ENCODE results near the gene REPS2. TPM values are rescaled to one million over a fixed set of nuclear protein-coding genes. Genes with fewer than 3 reads are reported as not detected.

The REPS2 gene
- total and polyA plus RNA-seq, 2 experiments from 2014 or later, result 1.2 to 4.4 TPM

GRCh38 chrX:16999275-16999674 lies 52.8 kb downstream of the REPS2 start:
- Mint-ChIP-seq H3K4me1 (no peaks in the 10 kb centered on the region), H3K36me3 (ENCODE audit: low read depth) (no peaks in the 10 kb centered on the region), H3K4me3 (no peak overlapping the region), H3K27me3 (ENCODE audit: insufficient read depth, low read depth, poor library complexity) (peaks cover 2% of the 10 kb centered on the region), H3K27ac (no peak overlapping the region), H3K9me3 (no peaks in the 10 kb centered on the region)
- Histone ChIP-seq H3K4me3 (no peak overlapping the region), H3K4me2 (no peak overlapping the region), H2AFZ (no peak overlapping the region), H3K79me2 (replicated peaks; ENCODE audit: insufficient read depth) (no peaks in the 10 kb centered on the region), H3K9me2 (ENCODE audit: insufficient read depth) (no peaks in the 10 kb centered on the region), H3K27ac (ENCODE audit: low read depth) (no peak overlapping the region), H3K27me3 (ENCODE audit: insufficient read depth) (no peaks in the 10 kb centered on the region), H3K36me3 (ENCODE audit: insufficient read depth) (no peaks in the 10 kb centered on the region), H3F3A (replicated peaks; ENCODE audit: low read depth) (no peaks in the 10 kb centered on the region), H4K20me1 (replicated peaks; ENCODE audit: insufficient read depth) (no peaks in the 10 kb centered on the region), H3K4me1 (ENCODE audit: insufficient read depth) (no peaks in the 10 kb centered on the region)
- TF ChIP-seq CTCF (conservative IDR thresholded peaks at IDR 0.05; ENCODE audit: low read depth in 2 of 2), result no peak
- DNase-seq (ENCODE audit: low spot score) (no peak), ATAC-seq (no peak)

DNA sequence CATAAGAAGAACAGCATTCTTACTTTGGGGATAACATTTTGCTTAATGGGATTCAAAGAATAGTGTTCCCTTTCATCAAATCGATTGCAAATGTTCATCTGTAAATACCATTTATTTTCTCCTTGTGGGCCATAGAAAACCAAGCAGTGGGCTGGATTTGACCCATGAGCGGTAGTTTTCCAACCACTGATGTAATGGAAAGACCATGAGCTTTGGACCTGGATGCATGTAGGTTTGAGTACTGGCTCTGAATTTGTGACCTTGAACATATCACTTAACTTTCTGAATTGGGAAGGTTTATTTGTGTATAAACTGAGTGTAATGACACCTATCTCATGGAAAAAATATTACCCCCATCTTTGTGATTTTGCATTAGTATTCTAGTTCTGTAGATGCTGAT lies 54.3 kb downstream of the REPS2 start:
- no peaks in the 10 kb centered on the region for H3K4me1 Mint-ChIP-seq
- Histone ChIP-seq H3K36me3 (ENCODE audit: insufficient read depth) (no peaks in the 10 kb centered on the region), H3K79me2 (replicated peaks; ENCODE audit: insufficient read depth) (no peaks in the 10 kb centered on the region), H2AFZ (no peak overlapping the region), H3K9me2 (ENCODE audit: insufficient read depth) (no peaks in the 10 kb centered on the region), H3K4me1 (ENCODE audit: insufficient read depth) (no peaks in the 10 kb centered on the region), H3K27me3 (ENCODE audit: insufficient read depth) (no peaks in the 10 kb centered on the region), H3K4me3 (no peak overlapping the region), H3K4me2 (no peak overlapping the region), H3K27ac (ENCODE audit: low read depth) (no peak overlapping the region), H4K20me1 (replicated peaks; ENCODE audit: insufficient read depth) (no peaks in the 10 kb centered on the region), H3F3A (replicated peaks; ENCODE audit: low read depth) (no peaks in the 10 kb centered on the region)
- DNase-seq (ENCODE audit: low spot score), result no peak
- H3K9me3 Mint-ChIP-seq, result no peaks in the 10 kb centered on the region
- H3K36me3 Mint-ChIP-seq (ENCODE audit: low read depth), result no peaks in the 10 kb centered on the region
- ATAC-seq, result no peak
- H3K27ac Mint-ChIP-seq, result no peak overlapping the region
- H3K4me3 Mint-ChIP-seq, result no peak overlapping the region
- peaks cover 2% of the 10 kb centered on the region for H3K27me3 Mint-ChIP-seq (ENCODE audit: insufficient read depth, low read depth, poor library complexity)
- TF ChIP-seq, protein P1, sequence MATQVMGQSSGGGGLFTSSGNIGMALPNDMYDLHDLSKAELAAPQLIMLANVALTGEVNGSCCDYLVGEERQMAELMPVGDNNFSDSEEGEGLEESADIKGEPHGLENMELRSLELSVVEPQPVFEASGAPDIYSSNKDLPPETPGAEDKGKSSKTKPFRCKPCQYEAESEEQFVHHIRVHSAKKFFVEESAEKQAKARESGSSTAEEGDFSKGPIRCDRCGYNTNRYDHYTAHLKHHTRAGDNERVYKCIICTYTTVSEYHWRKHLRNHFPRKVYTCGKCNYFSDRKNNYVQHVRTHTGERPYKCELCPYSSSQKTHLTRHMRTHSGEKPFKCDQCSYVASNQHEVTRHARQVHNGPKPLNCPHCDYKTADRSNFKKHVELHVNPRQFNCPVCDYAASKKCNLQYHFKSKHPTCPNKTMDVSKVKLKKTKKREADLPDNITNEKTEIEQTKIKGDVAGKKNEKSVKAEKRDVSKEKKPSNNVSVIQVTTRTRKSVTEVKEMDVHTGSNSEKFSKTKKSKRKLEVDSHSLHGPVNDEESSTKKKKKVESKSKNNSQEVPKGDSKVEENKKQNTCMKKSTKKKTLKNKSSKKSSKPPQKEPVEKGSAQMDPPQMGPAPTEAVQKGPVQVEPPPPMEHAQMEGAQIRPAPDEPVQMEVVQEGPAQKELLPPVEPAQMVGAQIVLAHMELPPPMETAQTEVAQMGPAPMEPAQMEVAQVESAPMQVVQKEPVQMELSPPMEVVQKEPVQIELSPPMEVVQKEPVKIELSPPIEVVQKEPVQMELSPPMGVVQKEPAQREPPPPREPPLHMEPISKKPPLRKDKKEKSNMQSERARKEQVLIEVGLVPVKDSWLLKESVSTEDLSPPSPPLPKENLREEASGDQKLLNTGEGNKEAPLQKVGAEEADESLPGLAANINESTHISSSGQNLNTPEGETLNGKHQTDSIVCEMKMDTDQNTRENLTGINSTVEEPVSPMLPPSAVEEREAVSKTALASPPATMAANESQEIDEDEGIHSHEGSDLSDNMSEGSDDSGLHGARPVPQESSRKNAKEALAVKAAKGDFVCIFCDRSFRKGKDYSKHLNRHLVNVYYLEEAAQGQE (IDR thresholded peaks at IDR 0.05; ENCODE audit: unreplicated experiment), result no peak
- TF ChIP-seq, protein P2, sequence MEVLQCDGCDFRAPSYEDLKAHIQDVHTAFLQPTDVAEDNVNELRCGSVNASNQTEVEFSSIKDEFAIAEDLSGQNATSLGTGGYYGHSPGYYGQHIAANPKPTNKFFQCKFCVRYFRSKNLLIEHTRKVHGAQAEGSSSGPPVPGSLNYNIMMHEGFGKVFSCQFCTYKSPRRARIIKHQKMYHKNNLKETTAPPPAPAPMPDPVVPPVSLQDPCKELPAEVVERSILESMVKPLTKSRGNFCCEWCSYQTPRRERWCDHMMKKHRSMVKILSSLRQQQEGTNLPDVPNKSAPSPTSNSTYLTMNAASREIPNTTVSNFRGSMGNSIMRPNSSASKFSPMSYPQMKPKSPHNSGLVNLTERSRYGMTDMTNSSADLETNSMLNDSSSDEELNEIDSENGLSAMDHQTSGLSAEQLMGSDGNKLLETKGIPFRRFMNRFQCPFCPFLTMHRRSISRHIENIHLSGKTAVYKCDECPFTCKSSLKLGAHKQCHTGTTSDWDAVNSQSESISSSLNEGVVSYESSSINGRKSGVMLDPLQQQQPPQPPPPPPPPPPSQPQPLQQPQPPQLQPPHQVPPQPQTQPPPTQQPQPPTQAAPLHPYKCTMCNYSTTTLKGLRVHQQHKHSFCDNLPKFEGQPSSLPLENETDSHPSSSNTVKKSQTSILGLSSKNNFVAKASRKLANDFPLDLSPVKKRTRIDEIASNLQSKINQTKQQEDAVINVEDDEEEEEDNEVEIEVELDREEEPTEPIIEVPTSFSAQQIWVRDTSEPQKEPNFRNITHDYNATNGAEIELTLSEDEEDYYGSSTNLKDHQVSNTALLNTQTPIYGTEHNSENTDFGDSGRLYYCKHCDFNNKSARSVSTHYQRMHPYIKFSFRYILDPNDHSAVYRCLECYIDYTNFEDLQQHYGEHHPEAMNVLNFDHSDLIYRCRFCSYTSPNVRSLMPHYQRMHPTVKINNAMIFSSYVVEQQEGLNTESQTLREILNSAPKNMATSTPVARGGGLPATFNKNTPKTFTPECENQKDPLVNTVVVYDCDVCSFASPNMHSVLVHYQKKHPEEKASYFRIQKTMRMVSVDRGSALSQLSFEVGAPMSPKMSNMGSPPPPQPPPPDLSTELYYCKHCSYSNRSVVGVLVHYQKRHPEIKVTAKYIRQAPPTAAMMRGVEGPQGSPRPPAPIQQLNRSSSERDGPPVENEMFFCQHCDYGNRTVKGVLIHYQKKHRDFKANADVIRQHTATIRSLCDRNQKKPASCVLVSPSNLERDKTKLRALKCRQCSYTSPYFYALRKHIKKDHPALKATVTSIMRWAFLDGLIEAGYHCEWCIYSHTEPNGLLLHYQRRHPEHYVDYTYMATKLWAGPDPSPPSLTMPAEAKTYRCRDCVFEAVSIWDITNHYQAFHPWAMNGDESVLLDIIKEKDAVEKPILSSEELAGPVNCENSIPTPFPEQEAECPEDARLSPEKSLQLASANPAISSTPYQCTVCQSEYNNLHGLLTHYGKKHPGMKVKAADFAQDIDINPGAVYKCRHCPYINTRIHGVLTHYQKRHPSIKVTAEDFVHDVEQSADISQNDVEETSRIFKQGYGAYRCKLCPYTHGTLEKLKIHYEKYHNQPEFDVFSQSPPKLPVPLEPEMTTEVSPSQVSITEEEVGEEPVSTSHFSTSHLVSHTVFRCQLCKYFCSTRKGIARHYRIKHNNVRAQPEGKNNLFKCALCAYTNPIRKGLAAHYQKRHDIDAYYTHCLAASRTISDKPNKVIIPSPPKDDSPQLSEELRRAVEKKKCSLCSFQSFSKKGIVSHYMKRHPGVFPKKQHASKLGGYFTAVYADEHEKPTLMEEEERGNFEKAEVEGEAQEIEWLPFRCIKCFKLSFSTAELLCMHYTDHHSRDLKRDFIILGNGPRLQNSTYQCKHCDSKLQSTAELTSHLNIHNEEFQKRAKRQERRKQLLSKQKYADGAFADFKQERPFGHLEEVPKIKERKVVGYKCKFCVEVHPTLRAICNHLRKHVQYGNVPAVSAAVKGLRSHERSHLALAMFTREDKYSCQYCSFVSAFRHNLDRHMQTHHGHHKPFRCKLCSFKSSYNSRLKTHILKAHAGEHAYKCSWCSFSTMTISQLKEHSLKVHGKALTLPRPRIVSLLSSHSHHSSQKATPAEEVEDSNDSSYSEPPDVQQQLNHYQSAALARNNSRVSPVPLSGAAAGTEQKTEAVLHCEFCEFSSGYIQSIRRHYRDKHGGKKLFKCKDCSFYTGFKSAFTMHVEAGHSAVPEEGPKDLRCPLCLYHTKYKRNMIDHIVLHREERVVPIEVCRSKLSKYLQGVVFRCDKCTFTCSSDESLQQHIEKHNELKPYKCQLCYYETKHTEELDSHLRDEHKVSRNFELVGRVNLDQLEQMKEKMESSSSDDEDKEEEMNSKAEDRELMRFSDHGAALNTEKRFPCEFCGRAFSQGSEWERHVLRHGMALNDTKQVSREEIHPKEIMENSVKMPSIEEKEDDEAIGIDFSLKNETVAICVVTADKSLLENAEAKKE (CRISPR knock-in tag; IDR thresholded peaks at IDR 0.05), result no peak
- TF ChIP-seq POLR2AphosphoS5 (IDR thresholded peaks at IDR 0.05; ENCODE audit: low read depth) (no peak), CREB1 (CRISPR knock-in tag; IDR thresholded peaks at IDR 0.05; ENCODE audit: low read depth) (no peak), ZNF331 (CRISPR knock-in tag; IDR thresholded peaks at IDR 0.05; ENCODE audit: low read depth) (no peak), ZNF114 (CRISPR knock-in tag; IDR thresholded peaks at IDR 0.05) (no peak), CTCF (conservative IDR thresholded peaks at IDR 0.05; ENCODE audit: low read depth in 2 of 2) (no peak)

Data from GM23338 (cell line).